NCI-H748 treated with DMSO at 0.1 percent for 48 hours (cell line): ENCODE results near the gene METTL6.
"Not testable (repeated sequence)": the region's sequence is repeated elsewhere in the genome, so short reads cannot be mapped to it uniquely, and the experiment has no call there.

Experiments used
- DNase-seq: peaks from one replicate; lab custom pipeline; 2025; lab: John Stamatoyannopoulos, UW

METTL6 gene

DNA sequence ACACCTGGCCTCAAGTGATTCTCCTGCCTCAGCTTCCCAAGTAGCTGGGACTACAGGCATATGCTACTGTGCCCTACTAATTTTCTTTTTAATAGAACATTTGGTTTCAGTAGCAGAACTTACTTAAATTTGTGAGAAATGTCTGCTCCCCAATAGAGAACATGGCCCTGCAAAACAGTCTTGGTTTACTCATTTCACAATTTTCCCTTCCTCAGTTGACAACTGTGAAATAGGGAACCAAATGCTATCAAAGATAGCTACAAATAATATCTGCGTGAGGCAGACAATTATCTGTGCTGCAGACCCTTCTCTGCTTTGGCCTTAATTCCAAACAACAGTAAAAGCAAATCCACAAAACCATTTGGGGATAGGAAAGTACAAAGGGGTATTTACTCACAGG, 22.6 kb downstream of the METTL6 start:
- no peak for DNase-seq

DNA sequence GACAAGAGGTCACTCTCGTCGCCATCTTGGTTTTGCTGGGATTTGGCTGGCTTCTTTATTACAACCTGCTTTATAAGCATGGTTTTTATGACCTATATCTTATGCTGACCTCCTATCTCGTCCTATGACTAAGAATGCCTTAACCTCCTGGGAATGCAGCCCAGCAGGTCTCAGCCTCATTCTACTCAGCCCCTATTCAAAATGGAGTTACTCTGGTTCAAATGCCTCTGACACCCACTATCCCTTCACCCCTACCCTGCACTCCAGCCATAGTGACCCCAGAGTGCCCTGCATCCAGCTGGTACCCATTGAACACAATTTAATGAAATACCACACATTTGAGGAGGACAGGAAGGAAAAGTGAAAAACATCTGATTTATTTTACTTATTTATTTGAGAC, 23.4 kb downstream of the METTL6 start:
- no peak for DNase-seq

DNA sequence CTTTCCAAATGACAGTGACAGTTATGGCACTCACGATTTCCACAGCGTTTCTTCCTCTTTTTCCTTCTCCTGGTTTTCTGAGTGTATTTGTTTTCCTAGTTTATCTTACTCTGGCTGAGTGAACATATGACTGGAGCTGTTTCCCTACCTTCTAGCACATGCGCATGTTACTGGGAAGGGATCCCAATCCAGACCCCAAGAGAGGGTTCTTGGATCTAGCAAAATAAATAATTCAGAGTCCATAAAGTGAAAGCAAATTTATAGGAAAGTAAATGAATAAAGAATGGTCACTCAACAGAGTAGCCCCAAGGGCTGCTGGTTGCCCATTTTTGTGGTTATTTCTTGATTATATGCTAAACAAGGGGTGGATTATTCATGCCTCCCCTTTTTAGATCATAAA, 23.8 kb downstream of the METTL6 start:
- no peak for DNase-seq

DNA sequence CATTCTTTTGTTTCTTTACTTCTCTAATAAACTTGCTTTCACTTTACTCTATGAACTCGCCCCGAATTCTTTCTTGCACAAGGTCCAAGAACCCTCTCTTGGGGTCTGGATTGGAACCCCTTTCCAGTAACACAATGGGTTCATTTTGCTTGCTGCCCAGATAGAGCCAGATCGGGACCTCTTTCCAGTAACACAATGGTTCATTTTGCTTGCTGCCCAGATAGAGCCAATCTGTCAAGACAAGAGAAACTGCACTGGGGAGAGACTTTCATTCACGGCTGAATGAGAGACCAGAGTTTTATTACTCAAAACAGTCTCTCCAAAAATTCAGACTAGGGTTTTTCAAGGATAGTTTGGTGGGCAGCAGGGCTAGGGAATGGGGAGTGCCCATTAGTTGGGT, 25.4 kb downstream of the METTL6 start:
- DNase-seq = no peak

DNA sequence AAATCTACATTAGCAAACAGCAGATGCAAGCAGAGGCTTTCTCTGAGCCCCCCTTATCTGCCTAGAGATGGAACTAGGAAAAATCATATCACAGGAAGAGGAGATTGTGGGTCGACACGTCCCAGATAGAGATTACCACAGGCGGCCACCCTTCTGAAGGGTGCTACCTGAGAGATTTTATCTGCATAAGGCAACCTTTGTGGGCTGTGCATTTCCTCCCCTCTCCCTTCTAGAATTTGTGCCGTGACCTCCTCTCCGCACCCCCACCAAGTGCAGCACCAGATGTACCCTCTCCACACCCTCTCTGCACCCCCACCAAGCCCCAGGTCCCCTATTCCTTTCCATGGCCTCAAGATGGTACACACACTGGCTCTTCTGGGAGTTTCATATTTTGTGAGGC, 27.4 kb downstream of the METTL6 start:
- no peak for DNase-seq

DNA sequence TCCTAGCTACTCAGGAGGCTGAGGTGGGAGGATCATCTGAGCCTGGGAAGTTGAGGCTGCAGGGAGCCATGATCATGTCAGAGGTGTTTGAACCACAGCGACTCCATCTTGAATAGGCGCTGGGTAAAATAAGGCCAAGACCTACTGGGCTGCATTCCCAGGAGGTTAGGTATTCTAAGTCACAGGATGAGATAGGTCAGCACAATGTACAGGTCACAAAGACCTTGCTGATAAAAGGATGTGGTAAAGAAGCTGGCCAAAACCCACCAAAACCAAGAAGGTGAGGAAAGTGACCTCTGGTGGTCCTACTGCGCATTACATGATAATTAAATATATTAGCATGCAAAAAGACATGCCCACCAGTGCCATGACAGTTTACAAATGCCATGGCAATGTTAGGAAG, 28.6 kb downstream of the METTL6 start:
- not testable (repeated sequence) for DNase-seq

DNA sequence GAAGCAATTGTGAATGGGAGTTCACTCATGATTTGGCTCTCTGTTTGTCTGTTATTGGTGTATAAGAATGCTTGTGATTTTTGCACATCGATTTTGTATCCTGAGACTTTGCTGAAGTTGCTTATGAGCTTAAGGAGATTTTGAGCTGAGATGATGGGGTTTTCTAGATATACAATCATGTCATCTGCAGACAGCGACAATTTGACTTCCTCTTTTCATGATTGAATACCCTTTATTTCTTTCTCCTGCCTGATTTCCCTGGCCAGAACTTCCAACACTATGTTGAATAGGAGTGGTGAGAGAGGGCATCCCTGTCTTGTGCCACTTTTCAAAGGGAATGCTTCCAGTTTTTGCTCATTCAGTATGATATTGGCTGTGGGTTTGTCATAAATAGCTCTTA, 34.1 kb downstream of the METTL6 start:
- not testable (repeated sequence) for DNase-seq

DNA sequence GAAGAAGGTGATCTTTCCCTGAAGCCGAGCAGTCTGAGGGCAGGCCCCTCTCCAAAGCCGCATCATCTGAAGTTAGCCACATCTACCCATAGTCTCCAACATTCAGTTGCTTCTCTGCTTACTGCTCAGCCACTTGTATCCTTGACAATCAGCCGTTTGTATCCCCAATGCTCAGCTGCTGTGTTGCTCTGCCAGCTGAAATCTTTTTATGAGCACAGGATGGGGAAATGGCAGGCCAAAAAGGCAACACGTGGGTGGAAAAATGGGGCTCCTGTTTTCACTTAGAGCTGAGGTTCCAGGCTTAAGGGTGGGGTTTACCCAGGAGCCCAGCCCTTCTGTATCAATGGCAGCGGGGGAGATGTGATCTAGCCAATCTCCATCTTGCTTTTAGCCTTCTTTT, 36.3 kb downstream of the METTL6 start:
- DNase-seq = no peak

DNA sequence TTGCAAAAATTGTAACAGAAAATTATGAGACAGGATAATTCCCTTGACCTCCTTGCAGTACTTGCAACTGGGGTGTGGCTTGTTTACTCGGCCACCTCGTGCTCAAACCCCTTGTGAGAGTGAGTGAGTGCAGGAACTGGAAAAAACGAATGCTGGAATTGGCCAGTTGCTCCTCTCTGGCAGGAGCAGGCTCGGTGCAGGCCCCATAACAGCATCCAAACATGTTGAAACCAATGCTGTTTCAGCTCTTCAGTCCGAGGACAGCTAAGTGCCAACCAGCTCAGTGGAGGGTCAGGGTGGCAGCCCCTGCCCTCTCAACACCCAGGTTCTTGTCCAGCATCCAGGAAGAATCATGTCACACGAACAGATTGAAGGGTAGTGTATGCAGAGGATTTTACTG, 36.9 kb downstream of the METTL6 start:
- no peak for DNase-seq

DNA sequence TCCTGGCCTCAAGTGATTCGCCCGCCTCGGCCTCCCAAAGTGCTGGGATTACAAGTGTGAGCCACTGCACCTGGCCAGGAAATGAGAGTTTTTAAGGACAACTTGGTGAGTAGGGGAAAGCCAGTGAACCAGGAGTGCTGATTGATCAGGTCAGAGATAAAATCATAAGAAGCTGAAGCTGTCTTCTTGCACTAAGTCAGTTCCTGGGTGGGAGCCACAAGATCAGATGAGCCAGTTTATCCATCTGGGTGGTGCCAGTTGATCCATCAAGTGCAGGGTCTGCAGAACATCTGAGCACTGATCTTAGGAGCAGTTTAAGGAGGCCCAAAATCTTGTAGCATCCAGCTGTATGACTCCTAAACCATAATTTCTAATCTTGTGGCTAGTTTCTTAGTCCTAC, 39.0 kb downstream of the METTL6 start:
- DNase-seq = not testable (repeated sequence)

DNA sequence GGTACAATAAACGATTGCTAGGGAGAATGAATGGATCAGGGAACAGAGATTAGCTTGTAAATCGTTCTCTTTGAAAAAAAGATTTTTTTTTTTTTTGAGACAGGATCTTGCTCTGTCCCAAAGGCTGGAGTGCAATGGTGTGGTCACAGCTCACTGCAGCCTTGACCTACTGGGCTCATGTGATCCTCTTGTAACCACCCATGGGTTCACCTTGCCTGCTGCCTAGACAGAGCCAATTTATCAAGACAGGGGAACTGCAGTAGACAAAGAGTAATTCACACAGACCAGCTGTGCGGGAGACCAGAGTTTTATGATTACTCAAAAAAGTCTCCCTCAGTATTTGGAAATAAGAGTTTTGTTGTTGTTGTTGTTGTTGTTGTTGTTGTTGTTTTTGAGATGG, 39.6 kb downstream of the METTL6 start:
- DNase-seq = no peak

DNA sequence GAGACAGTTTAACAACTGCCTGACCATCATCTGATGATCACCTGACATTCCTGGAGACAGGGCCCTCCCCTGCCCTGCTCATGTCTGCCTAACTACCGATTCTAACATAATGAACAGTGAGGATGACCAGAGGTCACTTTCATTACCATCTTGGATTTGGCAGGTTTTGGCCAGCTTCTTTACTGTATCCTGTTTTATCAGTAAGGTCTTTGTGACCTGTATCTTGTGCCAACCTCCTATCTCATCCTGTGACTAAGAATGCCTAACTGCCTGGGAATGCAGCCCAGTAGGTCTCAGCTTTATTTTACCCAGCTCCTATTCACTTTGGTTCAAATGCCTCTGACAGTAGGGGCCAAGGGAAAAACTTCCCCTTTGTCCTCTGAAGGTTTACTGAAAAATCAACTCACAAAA, 40.2 kb downstream of the METTL6 start:
- DNase-seq = no peak

DNA sequence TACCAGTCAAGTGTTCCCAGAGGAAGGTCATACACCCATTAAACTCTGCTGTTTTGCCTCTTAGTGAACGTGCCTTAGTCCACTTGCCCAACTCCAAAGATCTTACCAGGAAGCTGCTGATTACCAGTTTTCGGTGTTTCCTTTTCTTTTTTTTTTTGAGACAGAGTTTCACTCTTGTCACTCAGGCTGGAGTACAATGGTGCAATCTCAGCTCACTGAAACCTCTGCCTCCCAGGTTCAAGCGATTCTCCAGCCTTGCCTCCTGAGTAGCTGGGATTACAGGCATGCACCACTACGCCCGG, 40.7 kb downstream of the METTL6 start:
- DNase-seq = not testable (repeated sequence)

DNA sequence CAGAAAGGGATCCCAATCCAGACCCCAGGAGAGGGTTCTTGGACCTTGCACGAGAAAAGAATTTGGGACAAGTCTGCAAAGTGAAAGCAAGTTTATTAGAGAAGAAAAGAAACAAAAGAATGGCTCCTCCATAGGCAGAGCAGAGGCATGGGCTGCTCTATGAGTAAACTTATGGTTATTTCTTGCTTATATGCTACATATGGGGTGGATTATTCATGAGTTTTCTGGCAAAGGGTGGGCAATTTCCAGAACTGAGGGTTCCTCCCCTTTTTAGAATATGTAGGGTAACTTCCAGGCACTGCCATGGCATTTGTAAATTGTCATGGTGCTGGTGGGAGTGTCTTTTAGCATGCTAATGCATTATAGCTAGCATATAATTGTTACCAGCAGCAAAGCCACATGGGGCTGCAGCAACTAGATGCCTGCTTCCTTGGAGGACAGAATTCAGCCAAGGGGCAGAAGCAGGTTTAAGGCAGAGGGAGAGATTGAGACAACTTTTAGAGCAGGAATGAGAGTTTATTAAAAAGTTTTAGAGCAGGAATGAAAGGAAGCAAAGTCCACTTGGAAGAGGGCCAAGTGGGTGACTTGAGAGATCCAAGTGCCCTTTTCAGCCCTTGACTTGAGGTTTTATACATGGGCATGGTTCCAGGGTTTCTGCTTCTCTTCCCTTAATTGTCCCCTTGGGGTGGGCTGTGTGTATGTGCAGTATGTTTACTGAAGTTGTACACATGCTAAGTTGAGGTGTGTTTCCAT, 41.3 kb downstream of the METTL6 start:
- DNase-seq = no peak

DNA sequence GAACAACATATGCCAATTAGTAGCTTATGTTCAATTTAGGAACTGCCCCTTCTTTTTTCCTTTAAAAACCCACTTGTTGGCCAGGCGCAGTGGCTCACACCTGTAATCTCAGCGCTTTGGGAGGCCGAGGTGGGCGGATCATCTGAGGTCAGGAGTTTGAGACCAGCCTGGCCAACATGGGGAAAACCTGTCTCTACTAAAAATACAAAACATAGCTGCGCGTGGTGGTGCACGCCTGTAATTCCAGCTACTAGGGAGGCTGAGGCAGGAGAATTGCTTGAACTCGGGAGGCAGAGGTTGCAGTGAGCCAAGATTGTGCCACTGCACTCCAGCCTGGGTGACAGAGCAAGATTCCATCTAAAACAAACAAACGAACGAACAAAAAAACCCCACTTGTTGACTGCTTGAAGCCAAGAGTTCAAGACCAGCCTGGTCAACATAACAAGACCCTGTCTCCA, 42.1 kb downstream of the METTL6 start:
- not testable (repeated sequence) for DNase-seq

DNA sequence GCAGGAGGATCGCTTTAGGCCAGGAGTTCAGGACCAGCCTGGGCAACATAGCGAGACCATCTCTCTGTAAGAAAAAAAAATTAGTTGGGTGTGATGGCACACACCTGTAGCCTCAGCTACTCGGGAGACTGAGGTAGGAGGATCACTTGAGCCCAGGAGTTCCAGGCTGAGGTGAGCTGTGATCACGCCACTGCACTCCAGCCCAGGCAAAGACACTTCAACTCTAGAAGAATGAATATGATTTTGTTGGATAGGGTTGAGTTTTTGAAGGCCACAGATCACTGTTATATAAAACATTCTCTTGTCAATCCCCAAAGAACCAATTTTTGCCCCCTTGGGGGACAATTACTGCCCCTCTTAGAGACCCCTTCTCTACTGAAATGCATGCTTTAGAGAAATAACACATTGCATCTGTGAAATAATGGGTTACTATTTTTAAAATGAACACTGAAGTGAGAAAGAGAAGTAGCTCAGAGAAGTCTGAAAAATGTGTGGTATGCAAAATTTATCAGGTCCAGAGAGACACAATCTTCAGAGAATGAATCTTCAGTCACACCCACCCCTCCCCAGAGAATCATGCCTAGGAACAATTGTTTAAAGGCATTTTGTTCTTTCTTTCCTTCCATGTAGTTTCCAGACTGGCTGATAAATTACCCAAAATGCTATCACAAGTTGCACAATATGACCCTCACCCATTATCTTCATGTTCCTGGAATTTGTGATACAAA, 42.7 kb downstream of the METTL6 start:
- DNase-seq = no peak

DNA sequence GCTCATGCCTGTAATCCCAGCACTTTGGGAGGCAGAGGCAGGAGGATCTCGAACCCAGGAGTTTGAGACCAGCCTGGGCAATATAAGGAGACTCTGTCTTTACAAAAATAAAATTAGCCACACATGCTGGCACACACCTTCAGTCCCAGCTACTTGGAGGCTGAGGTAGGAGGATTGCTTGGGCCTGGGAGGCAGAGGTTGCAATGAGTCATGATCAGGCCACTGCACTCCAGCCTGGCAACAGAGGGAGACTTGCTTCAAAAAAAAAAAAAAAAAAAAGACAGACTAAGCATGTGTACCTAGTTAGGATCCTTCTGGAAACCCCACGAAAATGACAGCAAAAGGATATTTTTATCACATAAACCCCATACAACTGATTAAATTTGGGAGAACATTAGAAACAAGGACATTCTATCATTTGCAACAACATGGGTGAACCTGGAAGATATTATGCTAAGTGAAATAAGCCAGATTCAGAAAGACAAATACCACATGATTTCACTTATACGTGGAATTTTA, 44.9 kb downstream of the METTL6 start:
- DNase-seq = no peak

DNA sequence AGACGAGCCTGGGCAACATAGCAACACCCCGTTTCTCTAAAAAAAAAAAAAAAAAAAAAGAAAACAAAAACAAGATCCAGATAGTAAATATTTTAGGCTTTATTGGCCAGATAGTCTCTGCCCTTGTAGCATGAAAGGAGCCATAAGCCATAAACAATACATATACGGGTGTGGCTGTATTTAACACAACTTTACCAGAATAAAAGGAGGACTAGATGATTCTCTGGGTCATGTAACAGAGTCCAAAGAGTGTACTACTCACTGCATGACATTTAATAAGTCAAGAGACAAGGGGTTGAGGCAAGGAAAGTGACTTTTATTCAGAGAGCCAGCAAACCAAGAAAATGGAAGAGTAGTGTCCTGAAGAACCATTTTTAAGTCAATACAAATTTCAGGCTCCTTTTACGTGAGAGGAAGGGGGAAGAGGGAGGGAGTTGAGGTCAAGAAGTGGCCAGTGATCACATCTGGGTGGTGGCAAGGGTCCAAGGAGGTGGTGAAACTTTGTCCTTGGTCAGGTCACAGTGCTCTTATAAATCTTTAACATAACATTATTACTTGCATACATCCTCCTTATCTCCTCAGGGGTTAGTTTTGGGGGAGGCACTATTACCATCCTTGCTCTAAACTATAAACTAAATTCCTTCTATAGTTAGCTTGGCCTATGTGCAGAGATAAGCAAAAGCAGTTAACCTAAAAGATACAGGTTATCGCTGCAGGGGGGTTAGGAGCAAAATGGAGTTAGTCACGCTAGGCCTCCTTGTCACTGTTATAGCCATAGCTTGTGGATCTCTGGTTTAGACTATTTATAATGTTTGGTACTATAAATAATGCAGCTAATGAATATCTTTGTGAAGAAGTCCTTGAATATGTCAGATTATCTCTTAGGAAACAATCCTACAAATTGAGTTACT, 46.1 kb downstream of the METTL6 start:
- DNase-seq = no peak

DNA sequence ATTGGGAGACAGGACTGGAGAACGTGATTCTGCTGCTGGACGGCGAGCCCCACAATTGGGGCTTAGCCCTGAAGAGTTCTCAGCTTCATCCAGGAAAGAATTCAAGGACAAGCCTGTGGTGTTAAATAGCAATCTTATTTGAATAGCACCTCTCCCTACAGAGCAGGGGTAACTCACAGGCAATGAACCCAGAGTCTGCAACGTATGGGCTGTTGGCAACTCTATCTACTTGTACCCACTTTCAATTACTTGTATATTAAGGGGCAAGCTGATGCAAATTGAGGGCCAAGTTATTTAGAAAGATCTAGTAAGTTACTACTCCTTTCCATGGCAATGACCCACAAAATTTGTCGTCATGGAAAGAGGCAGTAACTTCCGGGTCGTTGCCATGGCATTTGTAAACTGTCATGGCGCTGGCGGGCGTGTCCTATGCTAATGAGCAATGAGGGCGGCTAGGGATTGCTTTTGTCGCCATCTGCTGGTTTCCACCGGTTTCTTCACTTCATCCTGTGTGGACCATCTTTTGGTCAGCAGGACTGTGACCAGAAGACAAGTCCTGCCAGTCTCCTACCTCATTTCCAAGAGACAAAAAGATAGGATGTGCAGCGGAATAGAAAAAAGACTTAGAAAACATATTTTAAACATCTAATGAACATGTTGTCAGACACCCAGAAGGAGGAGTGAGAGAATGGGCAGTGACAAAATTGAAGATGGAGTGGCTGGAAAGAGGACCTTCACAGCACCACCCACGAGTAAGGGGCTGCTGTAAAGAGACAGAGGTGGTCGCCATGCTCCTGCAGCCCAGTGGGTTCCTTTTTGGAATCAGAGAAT, 49.2 kb downstream of the METTL6 start:
- peak; percentile 61 for DNase-seq

DNA sequence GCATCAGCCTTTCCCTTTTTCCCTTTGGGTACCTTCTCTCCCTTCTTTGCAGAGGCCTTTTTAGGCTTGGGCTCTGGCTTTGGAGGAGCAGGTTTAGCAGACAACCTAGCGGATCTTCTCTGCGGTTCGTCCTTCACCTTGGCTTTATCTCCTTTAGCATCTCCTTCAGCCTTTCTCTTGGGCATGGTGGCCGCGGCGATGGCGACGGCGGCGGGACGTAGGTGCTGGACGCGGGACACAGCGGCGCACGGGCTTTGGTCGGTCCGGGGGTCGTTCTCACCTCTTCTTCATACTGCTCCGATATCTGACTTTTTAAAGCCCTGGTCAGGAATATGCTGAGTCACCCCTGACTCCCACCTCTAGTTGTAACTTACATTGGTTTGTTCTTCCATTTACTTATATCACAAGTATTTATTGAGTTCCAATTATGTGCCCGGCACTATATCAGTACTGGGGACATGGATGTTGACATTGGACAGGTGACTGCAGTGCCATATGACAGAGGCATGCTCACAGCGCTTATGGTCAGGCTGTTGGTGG, 51.8 kb downstream of the METTL6 start:
- no peak for DNase-seq

DNA sequence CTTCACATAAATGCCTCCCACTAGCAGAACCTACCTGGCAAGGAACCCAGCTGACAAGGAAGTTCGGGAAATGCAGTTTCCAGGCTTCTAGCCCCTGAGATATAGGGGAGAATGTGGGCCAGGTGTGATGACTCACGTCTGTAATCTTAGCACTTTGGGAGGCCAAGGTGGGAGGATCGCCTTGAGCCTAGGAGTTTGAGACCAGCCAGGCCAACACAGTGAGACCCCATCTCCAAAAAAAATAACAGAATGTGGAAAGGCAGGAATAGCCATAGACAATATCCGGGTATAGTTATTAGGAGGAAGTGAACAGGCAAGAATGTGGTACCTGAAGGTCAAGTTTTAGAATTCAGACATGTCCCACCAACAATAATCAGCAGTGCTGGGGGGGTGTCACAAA, 54.4 kb downstream of the METTL6 start:
- DNase-seq = no peak
